ENCODE measurements around the gene BCHE. TPM values are rescaled to one million over a fixed set of nuclear protein-coding genes. Genes with fewer than 3 reads are reported as not detected.

The BCHE gene
- total and polyA plus RNA-seq, 8 donors = 6.6 to 49.7 (median 38.0) TPM

- DNase-seq (no peak), ATAC-seq (no peak)
- H3K36me3 ChIP-seq = no peaks in the 10 kb centered on the region
- no peak overlapping the region for H3K4me3 ChIP-seq
- no peaks in the 10 kb centered on the region for H3K4me1 ChIP-seq
- TF ChIP-seq CTCF (IDR thresholded peaks at IDR 0.05) = no peak
- intact Hi-C loops (cut with DNase I) = no loop called here
- no peak overlapping the region for H3K27ac ChIP-seq
- no peaks in the 10 kb centered on the region for H3K27me3 ChIP-seq
- no peaks in the 10 kb centered on the region for H3K9me3 ChIP-seq
These were observed 38.2 kb downstream of the BCHE start for GRCh38 chr3:165799026-165799425.

GRCh38 chr3:165797551-165797950 is 39.7 kb downstream of the BCHE start:
- Histone ChIP-seq H3K4me3 (no peak overlapping the region), H3K4me1 (no peaks in the 10 kb centered on the region), H3K36me3 (no peaks in the 10 kb centered on the region), H3K27me3 (no peaks in the 10 kb centered on the region), H3K9me3 (no peaks in the 10 kb centered on the region), H3K27ac (no peak overlapping the region)
- intact Hi-C loops (cut with DNase I) = no loop called here
- DNase-seq = peak in 2 of 4 donors; percentile 18 to 60
- no peak for ATAC-seq
- no peak for TF ChIP-seq CTCF (IDR thresholded peaks at IDR 0.05)

GRCh38 chr3:165796701-165797100 is 40.5 kb downstream of the BCHE start:
- Histone ChIP-seq H3K4me3 (no peak overlapping the region), H3K27ac (no peak overlapping the region), H3K9me3 (peaks cover 0 to 1% of the 10 kb centered on the region in 2 donors), H3K36me3 (no peaks in the 10 kb centered on the region), H3K27me3 (no peaks in the 10 kb centered on the region), H3K4me1 (no peaks in the 10 kb centered on the region)
- DNase-seq = no peak
- no peak for TF ChIP-seq CTCF (IDR thresholded peaks at IDR 0.05)
- ATAC-seq = no peak
- intact Hi-C loops (cut with DNase I) = no loop called here

GRCh38 chr3:165788531-165788930 is 48.7 kb downstream of the BCHE start:
- no peaks in the 10 kb centered on the region for H3K4me1 ChIP-seq
- no peak overlapping the region for H3K27ac ChIP-seq
- intact Hi-C loops (cut with DNase I) = no loop called here
- no peaks in the 10 kb centered on the region for H3K27me3 ChIP-seq
- DNase-seq (no peak), ATAC-seq (no peak)
- TF ChIP-seq CTCF (IDR thresholded peaks at IDR 0.05) = no peak
- H3K36me3 ChIP-seq = no peaks in the 10 kb centered on the region
- H3K4me3 ChIP-seq = no peak overlapping the region
- peaks cover 0 to 4% of the 10 kb centered on the region in 2 donors for H3K9me3 ChIP-seq

GRCh38 chr3:165786013-165786412 is 51.2 kb downstream of the BCHE start:
- no peak for ATAC-seq
- H3K36me3 ChIP-seq = no peaks in the 10 kb centered on the region
- H3K27me3 ChIP-seq = no peaks in the 10 kb centered on the region
- no peaks in the 10 kb centered on the region for H3K9me3 ChIP-seq
- no peak overlapping the region for H3K27ac ChIP-seq
- H3K4me3 ChIP-seq = no peak overlapping the region
- no peaks in the 10 kb centered on the region for H3K4me1 ChIP-seq
- TF ChIP-seq CTCF (IDR thresholded peaks at IDR 0.05) = no peak
- DNase-seq = no peak
- intact Hi-C loops (cut with DNase I) = no loop called here
